GM12878 (cell line): Measurements from ENCODE around the gene IPCEF1.

Experiments used
- CTCF ChIP-seq, 3 experiments: IDR thresholded peaks in 2 of 3; conservative IDR thresholded peaks in 1 of 3; 2 replicates each; pipeline ENCODE4 v1.5.1; 2011; ENCODE audit warnings: low read depth in 3 of 3, low read length in 3 of 3, mild to moderate bottlenecking in 3 of 3, control low read depth in 2 of 3, moderate library complexity in 2 of 3, inconsistent platforms in 1 of 3, mixed read lengths in 1 of 3; ENCODE audit not compliant: control insufficient read depth in 2 of 3, insufficient read depth in 1 of 3; ENCODE audit errors: extremely low read depth in 1 of 3
- EZH2 ChIP-seq: IDR thresholded peaks from 2 replicates; pipeline ENCODE4 v1.6.1; 2012; ENCODE audit warnings: low read depth, mild to moderate bottlenecking, control low read depth, inconsistent platforms, low read length, borderline replicate concordance; ENCODE audit not compliant: control insufficient read depth
- HDGF ChIP-seq: fragments of 450-650 bp; IDR thresholded peaks from 2 replicates; pipeline ENCODE4 v1.6.1; 2016; ENCODE audit warnings: antibody characterized with exemption
- MAX ChIP-seq: IDR thresholded peaks from 2 replicates; pipeline ENCODE4 v1.6.1; 2012; ENCODE audit warnings: low read depth, low read length, improper control_type of control experiment
- NFYB ChIP-seq: IDR thresholded peaks from 2 replicates; pipeline ENCODE4 v1.6.1; 2011; ENCODE audit warnings: low read depth, mild to moderate bottlenecking, low read length, improper control_type of control experiment, moderate library complexity; ENCODE audit not compliant: insufficient read depth
- POLR2A ChIP-seq: IDR thresholded peaks from 2 replicates; pipeline ENCODE4 v1.6.1; 2011; ENCODE audit warnings: low read depth, mild to moderate bottlenecking, low read length
- RAD21 ChIP-seq: IDR thresholded peaks from 2 replicates; pipeline ENCODE4 v1.6.1; 2011; ENCODE audit warnings: mild to moderate bottlenecking, low read depth, low read length, moderate library complexity; ENCODE audit not compliant: insufficient read depth
- RBBP5 ChIP-seq: fragments of 200-600 bp; sonication (generic); conservative IDR thresholded peaks from 2 replicates; pipeline ENCODE4 v1.6.1; 2016
- SPI1 ChIP-seq: IDR thresholded peaks from 2 replicates; pipeline ENCODE4 v1.6.1; 2011; ENCODE audit warnings: low read depth, mild to moderate bottlenecking, low read length, moderate library complexity, borderline replicate concordance; ENCODE audit not compliant: insufficient read depth
- ZNF274 ChIP-seq: IDR thresholded peaks from one replicate; pipeline ENCODE4 v1.8.0; 2011; ENCODE audit not compliant: insufficient read length, insufficient read depth

- TF ChIP-seq POLR2A (no peak), NFYB (no peak), ZNF274 (no peak), RBBP5 (no peak), RAD21 (no peak), CTCF (IDR thresholded peaks at IDR 0.05 in 2 of 3, conservative IDR thresholded peaks at IDR 0.05 in 1 of 3; ENCODE audit: control insufficient read depth in 2 of 3, extremely low read depth in 1 of 3, insufficient read depth in 1 of 3, low read depth in 3 of 3, low read length in 3 of 3) (no peak), HDGF (no peak), MAX (no peak), SPI1 (no peak), EZH2 (no peak)
Measured at GRCh38 chr6:154307696-154308425, 48.7 kb downstream of the IPCEF1 start.
